ENCODE data around the gene LDLRAD4.

The LDLRAD4 gene

DNA sequence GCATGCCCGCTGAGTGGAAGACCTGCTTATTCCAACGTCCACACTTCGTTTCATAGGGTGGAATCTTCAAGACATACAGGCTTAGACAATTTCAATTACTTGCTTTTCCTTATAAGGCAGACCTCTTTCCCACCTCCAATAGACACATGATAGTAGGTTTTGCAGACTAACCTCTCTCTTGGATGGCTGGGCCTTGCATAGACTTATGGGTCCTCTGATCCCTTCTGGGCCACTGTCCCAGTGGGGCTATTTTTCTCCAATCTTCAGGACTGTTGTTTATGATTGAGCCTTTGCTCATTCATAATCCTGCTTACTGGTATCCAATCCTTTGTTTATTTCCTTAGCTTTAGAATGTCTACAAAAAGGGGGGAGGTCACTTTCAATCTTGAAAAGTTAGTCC lies 368.9 kb downstream of the LDLRAD4 start:
- DNase-seq, result no peak

DNA sequence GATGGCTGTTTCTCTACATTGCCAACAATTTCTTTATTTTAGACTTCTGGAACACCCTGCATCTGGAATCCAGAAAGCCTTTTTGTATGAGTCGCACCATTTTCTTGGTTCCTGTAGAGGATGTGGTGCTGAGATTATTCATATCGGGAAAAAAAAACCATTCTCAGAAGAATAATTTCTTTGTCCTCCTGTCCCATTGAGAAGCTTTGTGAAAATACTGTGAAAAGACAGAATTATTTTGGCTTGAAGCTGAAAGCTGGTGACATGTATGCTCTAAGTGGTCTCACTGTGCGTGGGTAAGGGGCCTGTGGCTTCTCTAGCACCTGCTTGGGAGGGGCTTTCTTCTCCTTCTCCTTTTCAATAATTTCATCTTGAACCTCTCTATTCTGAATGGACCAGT lies 369.4 kb downstream of the LDLRAD4 start:
- DNase-seq, result no peak

DNA sequence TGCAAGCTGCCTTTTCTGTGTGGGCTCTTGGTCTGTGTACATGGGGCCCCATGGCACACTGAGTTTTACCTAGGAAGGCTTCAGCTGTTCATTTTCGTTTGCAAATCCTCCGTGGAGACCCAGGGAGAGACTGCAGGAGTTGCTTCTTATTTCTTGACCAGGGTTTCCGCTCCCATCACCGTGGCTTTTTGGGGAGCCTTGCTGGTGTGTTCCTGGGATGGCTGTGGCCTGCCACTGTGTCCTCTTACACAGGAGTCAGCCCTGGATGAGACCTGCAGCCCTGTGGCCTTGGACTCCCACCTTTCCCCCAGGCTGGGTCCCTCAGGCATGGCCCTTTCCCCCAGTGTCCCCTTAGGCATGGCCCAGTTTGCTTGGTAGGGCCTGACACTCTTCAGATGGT lies 370.8 kb downstream of the LDLRAD4 start:
- no peak for DNase-seq

DNA sequence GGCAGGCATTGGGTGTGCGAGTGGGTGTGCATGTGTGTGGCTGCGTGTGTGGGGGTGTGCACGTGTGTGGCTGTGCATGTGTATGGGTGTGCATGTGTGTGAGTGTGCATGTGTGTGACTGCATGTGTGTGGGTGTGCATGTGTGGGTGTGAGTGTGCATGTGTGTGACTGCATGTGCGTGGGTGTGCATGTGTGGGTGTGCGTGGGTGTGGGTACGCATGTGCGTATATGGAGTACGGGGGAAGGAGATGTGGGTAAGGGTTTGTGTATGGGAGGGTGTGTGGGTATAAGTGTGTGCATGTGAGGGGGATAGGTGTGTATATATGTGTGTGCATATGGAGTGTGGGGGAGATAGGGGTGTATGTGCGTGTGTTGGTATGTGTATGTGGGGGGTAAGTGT lies 371.4 kb downstream of the LDLRAD4 start:
- no peak for DNase-seq

DNA sequence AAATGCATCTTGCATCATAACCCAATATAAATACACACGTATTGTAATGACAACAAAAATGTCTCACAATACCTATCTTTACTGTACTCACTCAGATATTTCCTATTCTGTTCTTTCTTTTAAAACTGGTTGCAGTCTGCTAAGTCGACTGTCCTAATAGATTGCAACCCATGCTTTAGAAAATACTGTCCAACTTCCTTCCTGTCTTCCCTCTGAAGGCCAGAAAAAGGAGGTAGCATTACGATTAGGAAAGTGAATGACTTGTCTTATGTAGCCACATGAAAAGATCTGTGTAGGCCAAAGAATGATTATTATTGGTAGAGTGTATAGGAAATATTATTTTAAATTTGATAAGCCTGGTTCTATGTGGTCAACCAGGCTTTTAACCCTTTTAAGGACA lies 373.7 kb downstream of the LDLRAD4 start:
- DNase-seq, result no peak

DNA sequence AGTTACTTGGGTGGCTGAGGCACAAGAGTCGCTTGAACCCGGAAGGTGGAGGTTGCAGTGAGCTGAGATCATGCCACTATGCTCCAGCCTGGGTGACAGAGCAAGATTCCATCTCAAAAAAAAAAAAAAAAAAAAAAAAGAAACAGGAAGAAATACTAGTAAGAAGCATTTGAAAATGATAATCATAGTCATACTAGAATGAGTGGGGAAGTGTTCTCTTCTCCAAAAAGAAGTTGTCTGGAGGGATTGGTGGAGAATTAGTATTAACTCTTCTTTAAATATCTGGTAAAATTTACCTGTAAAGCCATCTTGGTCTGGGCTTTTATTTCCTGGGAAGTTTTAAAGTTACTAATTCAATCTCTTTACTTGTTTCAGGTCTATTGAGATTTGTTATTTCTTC lies 376.0 kb downstream of the LDLRAD4 start:
- DNase-seq, result no peak

DNA sequence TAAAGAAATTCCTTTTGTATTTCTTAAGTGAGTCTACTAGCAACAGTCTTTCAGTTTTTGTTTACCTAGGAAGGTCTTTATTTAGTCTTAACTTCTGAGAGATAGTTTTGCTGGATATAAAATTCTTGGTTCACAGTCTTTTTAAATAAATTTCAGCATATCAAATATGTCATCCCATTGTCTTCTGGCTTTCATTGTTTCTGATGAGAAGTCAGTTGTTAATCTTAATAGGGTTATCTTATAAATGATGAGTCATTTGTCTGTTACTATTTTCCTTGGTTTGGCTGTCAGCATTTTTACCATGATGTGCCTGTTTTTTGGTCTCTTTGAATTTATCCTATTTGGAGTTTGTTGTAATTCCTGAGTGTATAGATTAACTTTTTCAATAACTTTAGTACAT lies 378.5 kb downstream of the LDLRAD4 start:
- DNase-seq, result no peak

DNA sequence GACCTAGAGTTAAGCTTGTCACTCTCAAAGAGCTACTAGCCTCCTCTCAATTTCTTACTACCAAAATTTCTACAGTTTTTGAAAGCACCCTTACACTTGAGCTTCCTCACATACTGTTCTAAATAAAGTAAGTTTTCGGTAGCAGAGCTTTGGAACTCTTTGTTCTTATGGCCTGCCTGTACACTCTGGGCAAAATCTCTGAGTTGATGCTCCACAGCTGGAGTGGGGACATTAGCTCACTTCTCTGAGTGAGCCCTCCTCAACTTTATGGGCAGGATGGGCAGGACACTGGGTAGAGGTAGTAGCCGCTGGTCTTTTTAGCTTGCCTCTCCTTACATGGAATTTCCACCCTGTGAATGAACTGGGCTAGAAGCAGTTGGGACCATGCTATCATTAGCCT lies 380.0 kb downstream of the LDLRAD4 start:
- no peak for DNase-seq

DNA sequence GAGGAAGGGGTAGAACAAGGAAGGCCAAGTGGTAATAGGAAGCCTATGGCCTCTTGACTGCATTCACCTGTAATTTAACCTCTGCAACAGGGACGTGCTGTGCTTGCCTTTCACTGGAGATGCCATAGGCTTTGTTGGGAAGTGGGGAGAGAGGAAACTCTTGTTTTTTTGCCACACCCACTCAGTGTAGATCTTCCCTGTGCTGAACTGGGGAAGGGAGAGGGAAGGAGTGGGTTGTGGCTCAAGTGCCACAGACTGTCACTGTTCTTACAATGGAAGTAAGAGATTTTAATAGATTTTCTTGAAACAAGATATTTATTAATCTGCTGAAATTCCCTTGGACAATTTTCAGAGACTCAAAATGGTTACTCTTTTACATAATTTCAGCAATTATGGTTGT lies 380.5 kb downstream of the LDLRAD4 start:
- no peak for DNase-seq

DNA sequence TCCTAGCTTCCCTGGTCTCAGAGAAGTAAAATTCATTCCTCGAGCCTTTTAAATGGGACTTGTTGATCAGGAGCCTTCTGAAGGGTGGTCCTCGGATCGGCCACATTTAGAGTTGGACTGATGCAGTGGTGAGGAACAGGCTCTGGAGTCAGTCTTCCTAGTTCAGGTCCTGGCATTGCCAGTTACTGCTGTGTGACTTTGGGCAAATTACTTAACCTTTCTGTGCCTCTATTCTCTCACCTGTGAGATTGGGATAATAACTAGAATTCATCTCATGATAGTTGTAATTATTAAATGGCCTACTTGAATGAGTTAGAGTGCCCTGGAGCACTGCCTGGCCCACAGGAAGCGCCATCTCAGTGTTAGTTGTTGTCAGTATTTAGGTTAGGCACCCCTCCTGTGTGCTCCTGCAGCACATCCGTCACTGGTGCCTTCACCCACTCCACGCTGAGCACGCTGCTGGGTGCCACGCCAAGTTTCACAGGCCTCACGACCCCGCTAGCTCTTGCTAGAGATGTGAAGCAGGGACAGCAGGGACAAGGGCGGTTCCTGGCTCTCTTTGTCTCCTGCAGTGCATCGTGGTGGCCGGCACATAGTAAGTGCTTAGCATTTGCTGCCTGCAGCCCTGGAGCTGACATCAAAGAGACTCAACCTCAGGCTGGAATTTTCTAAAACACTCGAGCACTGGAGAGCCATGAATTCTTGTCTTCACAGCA lies 384.9 kb downstream of the LDLRAD4 start:
- DNase-seq, result no peak

DNA sequence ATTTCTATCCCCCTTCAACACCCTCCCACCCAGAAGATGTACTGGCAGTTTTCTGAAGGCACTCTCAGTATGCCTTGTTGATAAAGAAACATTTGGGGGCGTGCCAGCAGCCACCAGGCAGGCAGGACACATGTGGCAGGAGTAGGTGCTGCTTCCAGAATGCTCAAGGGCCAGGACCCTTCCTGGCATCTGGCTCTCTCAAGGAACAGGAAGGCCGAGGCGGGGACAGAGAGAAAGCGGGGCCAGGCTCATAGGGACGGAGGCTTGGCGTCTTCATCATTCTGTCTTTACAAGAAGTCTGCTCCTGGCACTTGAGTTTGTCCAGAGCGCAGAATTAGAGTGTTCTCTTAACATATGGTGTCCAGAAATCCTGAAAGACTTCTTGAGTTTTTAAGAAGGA lies 386.2 kb downstream of the LDLRAD4 start:
- no peak for DNase-seq

DNA sequence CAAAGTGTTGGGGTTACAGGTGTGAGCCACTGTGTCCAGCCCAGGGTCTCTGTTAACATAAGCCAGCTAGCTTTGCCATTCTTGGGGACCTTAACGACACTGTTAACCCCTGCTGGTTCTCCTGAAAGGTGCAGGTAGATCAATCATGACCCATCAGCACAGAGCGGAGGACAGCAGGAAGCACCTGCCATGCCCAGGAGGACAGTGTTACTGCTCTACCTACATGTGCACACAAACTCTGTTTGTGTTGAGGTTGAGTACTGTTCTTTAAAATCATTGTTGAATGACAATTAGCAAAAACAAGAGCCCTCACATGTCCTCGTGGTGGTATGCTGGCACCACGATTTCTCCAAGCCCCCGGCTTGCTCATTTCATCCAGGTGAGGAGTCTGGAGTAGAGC lies 386.9 kb downstream of the LDLRAD4 start:
- no peak for DNase-seq

DNA sequence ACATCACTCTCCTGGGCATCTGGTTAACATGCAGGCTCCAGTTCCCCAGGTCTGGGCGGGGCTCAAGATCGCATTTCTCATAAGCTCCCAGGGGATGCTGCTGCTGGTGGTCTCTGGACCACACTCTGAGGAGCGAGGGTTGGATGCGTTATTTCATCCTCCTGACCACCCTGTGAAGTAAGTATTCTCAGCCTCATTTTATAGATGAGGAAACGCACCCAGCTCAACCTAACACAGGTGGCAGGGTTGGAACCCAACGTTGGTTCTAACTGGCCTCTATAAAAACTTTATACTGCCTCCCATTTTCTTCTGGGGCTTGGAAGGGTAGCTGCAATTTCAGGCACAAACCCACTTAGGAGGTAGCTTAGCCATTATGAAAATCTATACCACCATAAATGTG lies 387.3 kb downstream of the LDLRAD4 start:
- no peak for DNase-seq

DNA sequence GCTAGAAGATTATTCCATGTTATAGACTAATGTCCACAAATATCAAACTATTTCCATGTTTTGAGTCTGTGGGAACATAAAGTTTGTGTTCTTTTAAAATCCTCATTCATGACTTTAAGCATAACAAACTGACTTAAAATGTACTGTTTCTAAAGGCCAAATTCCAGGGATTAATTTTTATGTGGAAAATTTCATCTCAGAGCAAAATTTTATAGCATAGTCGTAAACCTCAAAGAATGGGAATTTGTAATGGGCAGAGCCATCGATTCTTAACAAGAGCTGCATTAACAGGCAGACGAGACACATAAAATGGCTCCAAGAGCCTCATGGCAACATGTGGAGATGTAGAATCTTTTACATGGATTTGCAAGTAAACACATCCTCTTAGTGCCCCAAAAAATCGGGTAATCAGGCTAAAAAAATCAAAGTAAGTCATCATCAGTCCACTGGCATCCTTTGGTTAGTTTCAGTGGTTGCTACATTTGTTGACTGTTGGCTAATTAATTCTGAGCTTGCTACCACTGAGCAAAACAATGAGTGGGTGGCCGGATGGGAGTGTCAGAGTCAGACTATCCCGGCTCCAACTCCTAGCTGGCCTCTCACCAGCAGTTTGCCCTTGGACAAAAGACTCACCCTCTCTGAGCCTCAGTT lies 388.2 kb downstream of the LDLRAD4 start:
- DNase-seq, result no peak

DNA sequence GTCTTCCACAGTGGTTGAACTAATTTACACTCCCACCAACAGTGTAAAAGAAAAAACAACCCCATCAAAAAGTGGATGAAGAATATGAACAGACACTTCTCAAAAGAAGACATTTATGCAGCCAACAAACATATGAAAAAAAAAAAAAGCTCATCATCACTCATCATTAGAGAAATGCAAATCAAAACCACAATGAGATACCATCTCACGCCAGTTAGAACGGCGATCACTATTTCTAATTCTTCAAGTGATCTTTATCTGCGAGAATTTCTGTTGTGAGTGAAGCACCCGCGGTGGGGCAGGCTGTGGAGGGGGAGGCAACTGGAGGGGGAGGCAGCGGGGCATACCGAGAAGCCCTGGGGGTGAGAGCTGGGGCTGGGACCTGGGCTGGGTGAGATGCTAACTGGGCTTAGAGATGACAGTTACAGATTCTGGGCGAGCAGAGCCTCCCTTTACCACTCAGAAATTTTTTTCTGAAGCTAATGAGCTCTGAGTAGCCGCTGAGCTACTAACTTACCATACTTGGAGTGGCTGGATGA lies 389.5 kb downstream of the LDLRAD4 start:
- DNase-seq, result peak; percentile 59

DNA sequence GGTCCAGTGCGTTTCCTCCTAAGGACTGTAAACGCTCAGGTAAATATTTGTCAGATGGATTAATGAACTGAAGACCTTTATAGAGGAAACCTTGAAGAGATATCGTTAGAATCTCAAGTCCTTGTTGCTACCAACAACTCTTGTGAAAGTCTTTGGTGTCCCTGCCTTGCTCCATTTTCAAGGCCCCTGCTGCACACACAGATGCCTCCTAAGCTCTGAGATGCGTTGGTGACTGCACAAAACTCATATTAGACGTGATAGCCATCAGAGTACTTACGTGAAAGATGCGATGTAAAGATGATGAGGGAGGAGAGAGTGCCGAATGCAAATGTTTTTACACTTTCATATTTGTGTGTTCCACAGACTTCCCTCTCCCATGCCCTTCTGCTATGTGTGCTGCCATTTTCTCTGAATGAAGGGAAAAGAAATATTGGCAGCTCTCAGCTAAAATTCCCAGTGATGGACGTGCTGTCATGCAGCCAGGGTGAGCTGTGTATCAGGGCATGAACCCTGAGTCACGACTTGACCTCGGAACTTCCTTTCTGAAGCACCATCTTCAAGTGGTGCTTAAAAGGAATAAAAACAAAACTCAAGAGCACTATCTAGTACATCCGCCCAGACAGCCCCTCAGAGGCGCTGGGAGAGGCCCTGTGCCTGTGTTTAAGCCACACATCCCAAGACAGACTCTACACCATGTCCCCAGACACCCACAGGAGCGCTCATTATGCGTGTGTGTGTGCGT lies 390.4 kb downstream of the LDLRAD4 start:
- DNase-seq, result peak; percentile 56

DNA sequence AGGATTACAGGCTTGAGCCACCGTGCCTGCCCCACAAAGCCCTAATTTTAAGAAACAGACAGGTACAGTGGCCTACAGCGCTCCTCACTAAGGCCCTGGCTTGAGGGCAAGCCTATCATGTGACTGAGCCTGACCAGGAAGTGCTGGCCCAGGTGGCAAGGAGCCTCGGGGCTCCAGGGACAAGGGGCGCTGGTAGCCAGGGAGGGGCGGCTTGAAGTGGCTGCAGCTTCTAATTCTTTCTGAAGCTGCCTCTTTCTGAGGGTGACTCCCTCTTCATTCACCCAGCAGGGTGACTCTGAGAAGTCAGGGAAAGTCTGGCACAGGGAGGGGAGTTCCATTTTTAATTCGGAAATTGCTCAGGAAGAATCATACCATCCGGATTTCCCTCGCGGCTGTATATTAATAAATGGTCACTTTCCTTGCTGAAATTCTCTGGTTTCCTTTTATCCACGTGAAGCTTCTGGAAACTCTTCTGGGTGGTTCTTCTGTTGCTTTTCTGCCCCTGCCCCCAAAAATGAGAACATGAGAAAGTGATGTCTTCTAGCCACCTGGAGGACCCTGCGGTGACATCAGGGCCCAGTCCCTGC lies 392.1 kb downstream of the LDLRAD4 start:
- DNase-seq, result no peak

DNA sequence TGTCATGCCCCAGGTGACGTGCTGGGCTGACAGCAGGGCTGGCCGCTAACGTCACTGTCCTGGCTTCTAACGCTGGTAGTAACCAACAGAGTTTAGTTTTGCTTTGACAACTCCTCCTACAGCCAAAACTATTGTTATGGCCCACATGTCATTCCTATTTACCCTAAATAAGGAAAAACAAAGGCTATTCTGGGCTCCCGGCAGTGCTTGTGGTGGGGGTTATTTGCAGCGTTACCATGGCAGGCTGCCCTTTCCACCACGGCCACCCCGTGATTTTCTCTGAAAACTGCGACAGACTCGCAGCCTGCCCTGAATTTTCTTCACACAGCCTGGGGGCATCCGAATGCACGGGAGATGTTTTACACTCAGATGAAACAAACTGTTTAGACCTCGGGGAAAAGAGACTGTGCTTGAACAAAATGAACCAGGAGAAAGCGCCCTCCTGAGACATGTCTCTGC lies 392.6 kb downstream of the LDLRAD4 start:
- peak; percentile 33 for DNase-seq

DNA sequence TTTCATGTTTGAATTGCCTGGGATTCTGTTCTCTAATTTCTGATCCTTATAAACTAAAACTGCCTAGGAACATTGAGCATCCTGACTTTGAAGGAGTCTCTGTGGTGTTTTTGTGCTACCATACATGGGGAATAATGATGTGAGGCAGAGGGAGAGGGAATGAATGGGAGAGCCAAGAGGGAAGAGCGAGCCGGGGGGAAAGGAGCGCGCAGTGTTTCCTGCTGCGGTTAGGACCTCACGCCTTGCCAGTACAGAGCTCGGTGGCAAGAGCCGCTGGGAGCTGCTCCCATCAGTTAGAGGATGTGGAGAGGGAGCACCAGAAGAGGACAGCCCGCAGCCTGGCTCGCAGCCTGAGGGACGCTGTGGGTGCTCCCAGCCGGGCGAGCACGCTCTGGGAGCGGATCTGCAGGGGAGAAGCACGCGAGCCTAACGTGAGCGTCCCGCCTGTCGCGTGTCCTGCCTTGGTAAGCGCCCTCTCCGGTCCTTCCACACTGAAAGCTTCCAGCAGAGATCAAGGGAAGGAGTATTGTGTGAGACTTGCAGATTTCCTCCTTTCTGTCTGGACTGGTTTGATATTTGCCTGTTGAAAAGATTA lies 393.1 kb downstream of the LDLRAD4 start:
- DNase-seq, result no peak

DNA sequence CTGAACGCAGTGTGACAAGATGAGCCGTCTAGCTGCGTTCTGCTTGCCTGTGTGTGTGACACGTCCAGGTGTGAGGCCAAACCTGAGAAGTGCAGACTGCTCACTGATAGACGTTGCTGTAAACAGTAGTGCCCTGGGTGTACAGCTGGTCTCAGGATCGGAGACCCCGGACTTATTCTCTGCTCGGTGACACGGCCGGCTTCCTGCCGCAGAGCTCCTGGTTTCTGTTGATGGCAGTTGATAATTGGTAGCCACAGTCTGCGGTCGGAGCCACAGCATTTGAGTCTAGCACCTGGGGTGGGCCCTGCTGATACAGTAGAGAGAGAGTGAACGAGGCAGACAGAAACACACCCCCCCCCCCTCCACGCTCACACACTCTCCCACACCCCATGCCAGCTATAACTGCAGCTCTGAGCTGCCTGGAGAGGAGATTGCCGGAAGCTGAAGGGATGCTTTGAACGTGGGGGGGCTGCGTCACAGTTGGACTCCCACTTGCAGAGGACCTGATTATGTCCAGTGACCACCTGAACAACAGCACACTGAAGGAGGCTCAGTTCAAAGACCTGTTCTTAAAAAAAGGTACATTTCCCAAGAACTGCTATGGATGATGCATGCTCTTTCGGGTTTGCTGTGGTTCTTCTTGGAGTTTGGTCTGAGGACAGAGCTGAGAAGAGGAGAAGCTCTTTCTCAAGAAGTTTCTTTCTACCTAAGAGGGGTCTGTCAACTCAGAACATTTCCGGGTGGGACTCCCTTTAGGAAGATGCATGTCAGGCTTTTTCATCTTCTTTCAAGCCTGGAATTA lies 393.8 kb downstream of the LDLRAD4 start:
- DNase-seq, result peak; percentile 92

DNA sequence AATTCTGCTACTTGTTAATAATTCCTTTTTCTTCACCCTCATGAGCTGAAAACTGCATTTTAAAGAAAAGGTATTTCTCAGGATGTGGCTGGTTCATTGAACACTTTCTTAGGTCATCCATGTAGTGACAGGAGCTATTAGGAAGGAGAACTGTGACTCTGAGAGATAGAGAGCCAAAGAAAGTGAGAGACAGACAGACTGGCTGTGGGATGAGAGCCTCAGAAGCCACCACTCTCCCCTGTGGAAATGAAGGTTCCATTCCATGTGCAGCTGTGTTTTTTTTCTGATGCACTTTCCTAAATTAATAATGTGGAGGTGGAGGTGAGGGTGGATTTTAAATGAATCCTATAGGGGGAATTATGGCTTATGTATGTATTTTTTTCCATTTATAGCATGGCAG lies 394.5 kb downstream of the LDLRAD4 start:
- no peak for DNase-seq
